ENCODE data around the gene TULP4. TPM values are rescaled to one million over a fixed set of nuclear protein-coding genes. Genes with fewer than 3 reads are reported as not detected.
"Not testable (repeated sequence)": the region's sequence is repeated elsewhere in the genome, so short reads cannot be mapped to it uniquely, and the experiment has no call there.

The TULP4 gene
- total and polyA plus RNA-seq, 7 donors = 2.4 to 142 (median 98.7) TPM

DNA sequence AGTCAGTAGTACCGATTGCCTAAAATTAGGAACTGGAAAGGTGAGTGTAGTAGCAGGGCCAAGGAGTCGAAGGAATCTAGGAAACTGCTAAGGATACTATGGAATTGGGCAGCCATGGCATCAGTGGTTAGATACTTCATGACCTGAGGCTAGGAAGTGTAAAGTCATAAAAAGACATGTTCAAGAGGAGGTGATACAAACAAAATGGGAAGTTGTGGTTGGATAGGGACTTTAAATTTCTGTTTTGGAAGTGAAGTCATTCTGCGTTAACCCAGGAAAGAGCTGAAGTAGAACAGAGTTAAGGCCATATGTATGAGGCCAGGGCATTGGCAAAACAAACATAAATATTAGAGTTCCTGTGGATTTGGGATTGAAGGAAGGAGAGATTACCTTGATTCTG, 159.1 kb downstream of the TULP4 start:
- intact Hi-C loops (cut with DNase I) = no loop called here
- 87 to 95% methylated on average over 3 of the region's 3 CpGs for WGBS, 2 donors
- Histone ChIP-seq H3K27ac (no peak overlapping the region), H3K9me3 (no peaks in the 10 kb centered on the region), H3K36me3 (peaks cover 0 to 8% (median 0%) of the 10 kb centered on the region in 4 donors), H3K4me3 (no peak overlapping the region), H3K27me3 (no peaks in the 10 kb centered on the region), H3K4me1 (peaks cover 0 to 9% (median 0%) of the 10 kb centered on the region in 4 donors)
- no peak for TF ChIP-seq POLR2A (IDR thresholded peaks at IDR 0.05)
- TF ChIP-seq, protein P1, sequence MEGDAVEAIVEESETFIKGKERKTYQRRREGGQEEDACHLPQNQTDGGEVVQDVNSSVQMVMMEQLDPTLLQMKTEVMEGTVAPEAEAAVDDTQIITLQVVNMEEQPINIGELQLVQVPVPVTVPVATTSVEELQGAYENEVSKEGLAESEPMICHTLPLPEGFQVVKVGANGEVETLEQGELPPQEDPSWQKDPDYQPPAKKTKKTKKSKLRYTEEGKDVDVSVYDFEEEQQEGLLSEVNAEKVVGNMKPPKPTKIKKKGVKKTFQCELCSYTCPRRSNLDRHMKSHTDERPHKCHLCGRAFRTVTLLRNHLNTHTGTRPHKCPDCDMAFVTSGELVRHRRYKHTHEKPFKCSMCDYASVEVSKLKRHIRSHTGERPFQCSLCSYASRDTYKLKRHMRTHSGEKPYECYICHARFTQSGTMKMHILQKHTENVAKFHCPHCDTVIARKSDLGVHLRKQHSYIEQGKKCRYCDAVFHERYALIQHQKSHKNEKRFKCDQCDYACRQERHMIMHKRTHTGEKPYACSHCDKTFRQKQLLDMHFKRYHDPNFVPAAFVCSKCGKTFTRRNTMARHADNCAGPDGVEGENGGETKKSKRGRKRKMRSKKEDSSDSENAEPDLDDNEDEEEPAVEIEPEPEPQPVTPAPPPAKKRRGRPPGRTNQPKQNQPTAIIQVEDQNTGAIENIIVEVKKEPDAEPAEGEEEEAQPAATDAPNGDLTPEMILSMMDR (IDR thresholded peaks at IDR 0.05) = no peak
- TF ChIP-seq POLR2AphosphoS5 (IDR thresholded peaks at IDR 0.05) = no peak
- TF ChIP-seq EP300 (IDR thresholded peaks at IDR 0.05) = no peak
- DNase-seq = no peak

DNA sequence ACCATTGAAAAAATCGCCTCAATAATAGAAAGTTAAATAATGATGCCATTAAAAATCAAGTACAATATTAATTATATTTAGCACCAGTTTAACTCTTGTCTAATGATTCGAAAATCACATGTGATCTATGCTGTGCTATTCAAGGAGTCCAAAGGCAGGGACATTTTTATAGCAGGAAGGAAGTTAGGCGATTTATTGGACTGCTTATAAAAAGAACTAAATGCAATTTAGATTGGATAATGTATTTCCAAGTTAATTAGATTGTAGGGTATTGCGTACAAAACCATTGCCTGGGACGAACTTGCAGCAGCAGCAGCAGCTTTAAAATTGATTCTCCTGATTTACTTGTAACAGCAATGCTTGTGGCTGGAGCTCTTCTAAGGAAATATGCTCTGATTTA, 160.2 kb downstream of the TULP4 start:
- WGBS, 2 donors = 21 to 63% methylated on average over 5 of the region's 5 CpGs
- intact Hi-C loops (cut with DNase I) = no loop called here

DNA sequence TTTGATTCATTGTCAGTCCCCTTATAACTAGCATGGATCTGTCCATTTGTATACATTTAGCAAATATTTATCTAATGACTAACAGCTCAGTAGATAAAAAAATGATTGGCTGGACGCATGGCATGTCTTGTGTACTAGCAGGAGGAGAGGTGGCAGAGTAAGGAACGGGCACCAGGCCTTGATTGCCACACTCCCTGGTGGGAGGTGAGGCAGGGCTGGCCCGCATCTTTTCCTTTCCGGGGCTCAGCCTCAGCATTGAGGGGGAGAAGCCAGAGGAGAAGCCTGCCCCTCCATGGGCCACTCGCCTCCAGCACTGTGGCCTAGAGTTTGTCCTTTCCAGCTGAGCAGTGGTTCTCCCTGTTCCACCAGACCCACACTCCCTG, 162.7 kb downstream of the TULP4 start:
- 19 to 67% methylated on average over 5 of the region's 5 CpGs for WGBS, 2 donors

More for the DNA sequence above, 160.2 kb downstream of the TULP4 start:
- TF ChIP-seq POLR2AphosphoS5 (IDR thresholded peaks at IDR 0.05) = no peak
- no peak for TF ChIP-seq POLR2A (IDR thresholded peaks at IDR 0.05)
- TF ChIP-seq, protein P1 (IDR thresholded peaks at IDR 0.05) = no peak
- no peak for TF ChIP-seq EP300 (IDR thresholded peaks at IDR 0.05)
- no peaks in the 10 kb centered on the region for H3K9me3 ChIP-seq
- no peak overlapping the region for H3K4me3 ChIP-seq
- peaks cover 0 to 9% (median 0%) of the 10 kb centered on the region in 4 donors for H3K4me1 ChIP-seq
- no peaks in the 10 kb centered on the region for H3K27me3 ChIP-seq
- peaks cover 0 to 4% (median 0%) of the 10 kb centered on the region in 4 donors for H3K36me3 ChIP-seq
- DNase-seq = no peak
- no peak overlapping the region for H3K27ac ChIP-seq

DNA sequence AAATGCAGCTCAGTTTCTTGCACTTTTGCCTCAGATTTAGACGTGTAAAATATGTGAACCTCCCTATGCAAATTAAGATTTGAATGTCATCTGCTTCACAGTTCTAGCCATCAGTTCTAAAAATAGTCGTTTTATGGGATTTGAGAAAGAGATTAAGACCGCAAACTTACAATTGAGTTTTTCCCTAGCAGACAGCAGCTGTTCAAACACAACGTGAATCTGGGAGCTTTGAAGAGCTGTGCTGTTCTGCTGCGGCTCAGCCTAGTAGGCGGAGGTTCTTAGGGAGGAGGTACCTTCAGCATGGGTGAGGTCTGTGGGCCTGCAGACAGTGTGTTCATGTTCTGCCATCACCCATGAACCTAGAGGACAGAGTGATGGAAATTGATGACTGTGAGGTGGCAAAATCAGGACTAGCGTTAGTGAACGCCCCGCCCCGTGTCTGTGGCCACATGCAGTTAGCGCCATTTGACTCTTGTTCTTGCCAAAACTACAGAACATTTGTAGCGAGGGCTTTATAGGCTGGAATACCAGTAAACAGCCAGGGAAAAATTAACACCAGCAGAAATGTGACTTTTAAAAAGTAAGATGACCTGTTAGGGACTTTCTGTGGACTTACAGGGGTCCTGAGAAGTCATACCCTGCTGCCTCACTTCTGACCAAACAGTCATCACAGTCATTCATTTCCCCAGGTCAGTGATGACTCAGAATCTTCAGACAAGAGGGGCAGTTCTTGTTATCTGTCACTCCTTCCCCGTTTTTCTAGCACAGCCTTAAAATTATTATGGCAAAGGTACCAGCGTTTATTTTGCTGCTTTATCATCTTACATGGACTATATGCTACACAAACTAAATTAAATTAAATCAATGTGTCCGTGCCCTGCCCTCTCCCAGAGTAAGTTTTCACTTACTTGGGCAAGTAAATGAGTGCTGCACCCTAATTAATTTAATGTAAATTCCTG, 163.4 kb downstream of the TULP4 start:
- intact Hi-C loops (cut with DNase I) = no loop called here
- no peak overlapping the region for H3K4me3 ChIP-seq
- H3K36me3 ChIP-seq = peaks cover 6 to 11% (median 9%) of the 10 kb centered on the region in 4 donors
- peaks cover 0 to 9% (median 0%) of the 10 kb centered on the region in 4 donors for H3K4me1 ChIP-seq
- TF ChIP-seq EP300 (IDR thresholded peaks at IDR 0.05) = no peak
- DNase-seq = no peak
- H3K9me3 ChIP-seq = no peaks in the 10 kb centered on the region
- WGBS, 2 donors = 19 to 61% methylated on average over 15 of the region's 15 CpGs
- H3K27me3 ChIP-seq = no peaks in the 10 kb centered on the region
- H3K27ac ChIP-seq = no peak overlapping the region

More for the DNA sequence above, 162.7 kb downstream of the TULP4 start:
- DNase-seq = no peak
- no peak overlapping the region for H3K4me3 ChIP-seq
- H3K36me3 ChIP-seq = peaks cover 0 to 5% (median 4%) of the 10 kb centered on the region in 4 donors
- no peak overlapping the region for H3K27ac ChIP-seq
- no peaks in the 10 kb centered on the region for H3K27me3 ChIP-seq
- peaks cover 0 to 9% (median 0%) of the 10 kb centered on the region in 4 donors for H3K4me1 ChIP-seq
- intact Hi-C loops (cut with DNase I) = no loop called here
- TF ChIP-seq, protein P1 (IDR thresholded peaks at IDR 0.05) = no peak
- no peak for TF ChIP-seq POLR2A (IDR thresholded peaks at IDR 0.05)
- no peaks in the 10 kb centered on the region for H3K9me3 ChIP-seq

DNA sequence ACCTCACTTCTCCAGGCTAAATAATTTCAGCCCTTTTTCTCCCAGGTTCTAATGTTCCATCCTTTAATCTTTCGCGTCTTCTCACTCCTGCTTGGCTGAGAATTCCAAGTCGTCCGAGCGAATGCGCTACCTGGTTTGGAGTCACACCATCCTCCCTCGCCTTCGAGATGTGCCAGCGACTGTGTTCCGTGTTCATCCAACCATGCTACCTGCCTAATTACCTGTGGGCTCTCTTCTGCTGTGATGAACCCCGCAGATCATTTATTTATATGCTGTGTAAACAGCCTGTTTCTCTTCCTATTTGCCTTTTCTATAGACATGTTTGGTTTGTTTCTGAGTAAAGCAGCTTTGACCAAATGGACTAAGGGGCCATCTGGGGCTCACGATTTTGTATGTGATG, 164.1 kb downstream of the TULP4 start:
- intact Hi-C loops (cut with DNase I) = no loop called here
- H3K4me3 ChIP-seq = no peak overlapping the region
- TF ChIP-seq POLR2A (IDR thresholded peaks at IDR 0.05) (no peak), POLR2AphosphoS5 (IDR thresholded peaks at IDR 0.05) (no peak), EP300 (IDR thresholded peaks at IDR 0.05) (no peak)
- TF ChIP-seq, protein P1 (IDR thresholded peaks at IDR 0.05) = no peak
- no peaks in the 10 kb centered on the region for H3K9me3 ChIP-seq
- no peak for DNase-seq
- H3K36me3 ChIP-seq = peaks cover 11 to 19% (median 16%) of the 10 kb centered on the region in 4 donors
- WGBS, 2 donors = 90 to 92% methylated on average over 12 of the region's 12 CpGs
- H3K27ac ChIP-seq = no peak overlapping the region
- peaks cover 0 to 9% (median 0%) of the 10 kb centered on the region in 4 donors for H3K4me1 ChIP-seq
- H3K27me3 ChIP-seq = no peaks in the 10 kb centered on the region

DNA sequence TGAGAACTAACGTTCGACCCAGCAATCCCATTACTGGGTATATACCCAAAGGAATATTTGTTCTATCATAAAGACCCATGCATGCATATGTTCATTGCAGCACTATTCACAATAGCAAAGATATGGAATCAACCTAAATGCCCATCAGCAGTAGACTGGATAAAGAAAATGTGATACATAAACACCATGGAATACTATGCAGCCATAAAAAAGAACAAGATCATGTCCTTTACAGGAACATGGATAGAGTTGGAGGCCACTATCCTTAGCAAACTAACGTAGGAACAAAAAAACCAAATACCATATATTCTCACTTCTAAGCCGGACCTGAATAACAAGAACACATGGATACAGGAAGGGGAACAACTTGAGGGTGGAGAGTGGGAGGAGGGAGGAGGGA, 165.5 kb downstream of the TULP4 start:
- H3K4me3 ChIP-seq; H3K4me1 ChIP-seq; H3K27me3 ChIP-seq; H3K27ac ChIP-seq; intact Hi-C loops (cut with DNase I); H3K9me3 ChIP-seq; DNase-seq: not testable (repeated sequence)
- 98 to 99% methylated on average over 4 of the region's 4 CpGs for WGBS, 2 donors
- peaks cover 11 to 32% (median 19%) of the 10 kb centered on the region in 4 donors for H3K36me3 ChIP-seq

All from sigmoid colon (tissue), 7 donors.